HEK293 (cell line): ENCODE measurements around the gene PRDX2.

Experiments
- CTCF ChIA-PET: fragments of 350-600 bp; formaldehyde crosslinking; extraction: SDS; loops from one replicate; lab custom pipeline; 2021; ENCODE audit warnings: antibody characterized with exemption; lab: Yijun Ruan, JAX
- POLR2A ChIA-PET: fragments of 300-600 bp; formaldehyde crosslinking; extraction: SDS; loops from one replicate; lab custom pipeline; 2020; ENCODE audit warnings: antibody characterized with exemption, inconsistent platforms; lab: Yijun Ruan, JAX
- H3K27ac ChIP-seq: fragments of 200-500 bp; sonication (Bioruptor generic); 2 replicates; pipeline ENCODE4 v1.5.1; 2014; ENCODE audit warnings: low read depth, low read length, control low read depth, inconsistent platforms; ENCODE audit errors: extremely low read depth
- H3K36me3 ChIP-seq, 2 experiments: fragments of 200-500 bp in 1 of 2; sonication (Bioruptor generic) in 1 of 2; 1 replicate in 1 of 2; 2 replicates in 1 of 2; pipeline ENCODE4 v1.5.1; 2014 to 2017; ENCODE audit warnings: inconsistent platforms in 2 of 2, low read length in 2 of 2; ENCODE audit not compliant: control insufficient read depth in 2 of 2, insufficient read depth in 1 of 2
- H3K4me1 ChIP-seq: fragments of 200-500 bp; sonication (Bioruptor generic); 2 replicates; pipeline ENCODE4 v1.5.1; 2014; ENCODE audit warnings: mild to moderate bottlenecking, low read length, inconsistent platforms; ENCODE audit not compliant: control insufficient read depth, insufficient read depth
- H3K4me3 ChIP-seq: 2 replicates; pipeline ENCODE4 v1.5.1; 2011; ENCODE audit warnings: low read depth, mild to moderate bottlenecking, control low read depth, low read length, moderate library complexity
- H3K9me3 ChIP-seq: fragments of 200-500 bp; sonication (Bioruptor generic); 2 replicates; pipeline ENCODE4 v1.5.1; 2014; ENCODE audit warnings: low read depth, low read length, inconsistent platforms; ENCODE audit not compliant: control insufficient read depth, insufficient read depth
- ATF2 ChIP-seq: fragments of 450-650 bp; formaldehyde crosslinking; IDR thresholded peaks from 2 replicates; pipeline ENCODE4 v1.5.1; 2016; ENCODE audit warnings: missing biosample characterization, missing genetic modification characterization, low read depth
- BCL11B ChIP-seq: fragments of 450-650 bp; formaldehyde crosslinking; IDR thresholded peaks from 2 replicates; pipeline ENCODE4 v1.5.1; 2016; ENCODE audit warnings: low read depth, missing biosample characterization, missing genetic modification characterization
- CTCF ChIP-seq: fragments of 450-650 bp; formaldehyde crosslinking; IDR thresholded peaks from 2 replicates; pipeline ENCODE4 v1.5.1; 2016; ENCODE audit warnings: missing biosample characterization, missing genetic modification characterization
- PATZ1 ChIP-seq: fragments of 450-650 bp; formaldehyde crosslinking; IDR thresholded peaks from 2 replicates; pipeline ENCODE4 v1.5.1; 2016; ENCODE audit warnings: missing biosample characterization, missing genetic modification characterization
- PRDM1 ChIP-seq: fragments of 450-650 bp; formaldehyde crosslinking; IDR thresholded peaks from 2 replicates; pipeline ENCODE4; 2016; ENCODE audit warnings: missing biosample characterization, missing genetic modification characterization
- SALL2 ChIP-seq: fragments of 450-650 bp; formaldehyde crosslinking; IDR thresholded peaks from 2 replicates; pipeline ENCODE4 v1.5.0; 2017; ENCODE audit warnings: missing biosample characterization, mild to moderate bottlenecking, missing genetic modification characterization, borderline replicate concordance
- SP7 ChIP-seq: fragments of 450-650 bp; formaldehyde crosslinking; IDR thresholded peaks from 2 replicates; pipeline ENCODE4 v1.5.1; 2016; ENCODE audit warnings: missing biosample characterization, missing genetic modification characterization
- ZBTB17 ChIP-seq: fragments of 450-650 bp; formaldehyde crosslinking; IDR thresholded peaks from 2 replicates; pipeline ENCODE4 v1.5.1; 2016; ENCODE audit warnings: missing biosample characterization, missing genetic modification characterization
- ZNF133 ChIP-seq: fragments of 450-650 bp; formaldehyde crosslinking; IDR thresholded peaks from 2 replicates; pipeline ENCODE4 v1.5.1; 2016; ENCODE audit warnings: missing biosample characterization, missing genetic modification characterization
- ZNF335 ChIP-seq: fragments of 450-650 bp; formaldehyde crosslinking; conservative IDR thresholded peaks from 2 replicates; pipeline ENCODE4 v1.5.1; 2016; ENCODE audit warnings: missing biosample characterization, missing genetic modification characterization
- ZNF366 ChIP-seq: fragments of 450-650 bp; formaldehyde crosslinking; conservative IDR thresholded peaks from 2 replicates; pipeline ENCODE4 v1.5.1; 2016; ENCODE audit warnings: missing biosample characterization, missing genetic modification characterization
- ZNF514 ChIP-seq: fragments of 450-650 bp; formaldehyde crosslinking; IDR thresholded peaks from 2 replicates; pipeline ENCODE4 v1.5.1; 2016; ENCODE audit warnings: missing biosample characterization, missing genetic modification characterization
- ZNF600 ChIP-seq: fragments of 450-650 bp; formaldehyde crosslinking; IDR thresholded peaks from 2 replicates; pipeline ENCODE4 v1.5.1; 2016; ENCODE audit warnings: missing biosample characterization, missing genetic modification characterization
- ZNF624 ChIP-seq: fragments of 450-650 bp; formaldehyde crosslinking; IDR thresholded peaks from 2 replicates; pipeline ENCODE4 v1.5.1; 2017; ENCODE audit warnings: missing biosample characterization, missing genetic modification characterization
- ZNF629 ChIP-seq: fragments of 450-650 bp; formaldehyde crosslinking; IDR thresholded peaks from 2 replicates; pipeline ENCODE4 v1.5.1; 2017; ENCODE audit warnings: missing biosample characterization, missing genetic modification characterization
- TF ChIP-seq, protein P1 (sequence below): fragments of 450-650 bp; formaldehyde crosslinking; IDR thresholded peaks from 2 replicates; pipeline ENCODE4 v1.5.1; 2016; ENCODE audit warnings: missing biosample characterization, missing genetic modification characterization

Gene PRDX2

DNA sequence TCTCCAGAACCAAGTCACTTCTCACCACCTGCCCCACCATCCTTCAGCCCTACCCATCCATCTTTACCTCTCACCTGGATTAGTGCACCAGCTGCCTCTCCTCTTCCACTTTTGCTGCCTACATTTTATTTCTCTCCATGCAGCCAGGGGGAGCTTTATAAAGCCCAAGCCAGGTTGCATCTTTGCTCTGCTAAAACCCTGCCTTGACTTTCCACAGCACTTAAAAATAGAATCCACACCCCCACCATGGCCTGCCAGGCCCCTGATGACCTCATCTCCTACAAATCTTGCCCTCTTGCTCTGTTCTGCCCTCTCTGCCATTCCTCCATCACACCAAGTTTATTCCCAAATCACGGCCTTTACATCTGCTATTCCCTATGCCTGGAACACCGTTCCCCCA is 28.0 kb downstream of the PRDX2 start:
- ChIA-PET POLR2A (interaction anchor here (0.6 to 1.6 kb wide), 6 partner anchors 9 to 1473 kb away, joined by 3 to 15 read pairs (median 4); partner anchors contain the start of gene JUNB), CTCF (interaction anchor here (0.5 to 11.4 kb wide), 11 partner anchors 8 to 193 kb away, joined by 3 to 234 read pairs (median 6); partner anchors contain the start of genes JUNB, PRDX2 and THSD8)
- H3K4me3 ChIP-seq, result no peak overlapping the region
- H3K27ac ChIP-seq, result no peak overlapping the region
- TF ChIP-seq ZNF335 (tag by site-specific recombination) (peak; percentile 50), SP7 (tag by site-specific recombination) (peak; percentile 55), ZNF514 (no peak), ZNF366 (tag by site-specific recombination) (peak; percentile 57), ZNF600 (tag by site-specific recombination) (peak; percentile 91), PRDM1 (tag by site-specific recombination) (peak; percentile 92), BCL11B (tag by site-specific recombination) (no peak), ZBTB17 (tag by site-specific recombination) (peak; percentile 63), ZNF133 (tag by site-specific recombination) (no peak), ZNF629 (peak; percentile 50; the same call in 1 of the 2 replicates), PATZ1 (tag by site-specific recombination) (peak; percentile 23; the same call in 1 of the 2 replicates), CTCF (tag by site-specific recombination) (peak; percentile 67), ZNF624 (tag by site-specific recombination) (no peak), SALL2 (tag by site-specific recombination) (no peak), ATF2 (tag by site-specific recombination) (peak; percentile 75)
- TF ChIP-seq, protein P1, sequence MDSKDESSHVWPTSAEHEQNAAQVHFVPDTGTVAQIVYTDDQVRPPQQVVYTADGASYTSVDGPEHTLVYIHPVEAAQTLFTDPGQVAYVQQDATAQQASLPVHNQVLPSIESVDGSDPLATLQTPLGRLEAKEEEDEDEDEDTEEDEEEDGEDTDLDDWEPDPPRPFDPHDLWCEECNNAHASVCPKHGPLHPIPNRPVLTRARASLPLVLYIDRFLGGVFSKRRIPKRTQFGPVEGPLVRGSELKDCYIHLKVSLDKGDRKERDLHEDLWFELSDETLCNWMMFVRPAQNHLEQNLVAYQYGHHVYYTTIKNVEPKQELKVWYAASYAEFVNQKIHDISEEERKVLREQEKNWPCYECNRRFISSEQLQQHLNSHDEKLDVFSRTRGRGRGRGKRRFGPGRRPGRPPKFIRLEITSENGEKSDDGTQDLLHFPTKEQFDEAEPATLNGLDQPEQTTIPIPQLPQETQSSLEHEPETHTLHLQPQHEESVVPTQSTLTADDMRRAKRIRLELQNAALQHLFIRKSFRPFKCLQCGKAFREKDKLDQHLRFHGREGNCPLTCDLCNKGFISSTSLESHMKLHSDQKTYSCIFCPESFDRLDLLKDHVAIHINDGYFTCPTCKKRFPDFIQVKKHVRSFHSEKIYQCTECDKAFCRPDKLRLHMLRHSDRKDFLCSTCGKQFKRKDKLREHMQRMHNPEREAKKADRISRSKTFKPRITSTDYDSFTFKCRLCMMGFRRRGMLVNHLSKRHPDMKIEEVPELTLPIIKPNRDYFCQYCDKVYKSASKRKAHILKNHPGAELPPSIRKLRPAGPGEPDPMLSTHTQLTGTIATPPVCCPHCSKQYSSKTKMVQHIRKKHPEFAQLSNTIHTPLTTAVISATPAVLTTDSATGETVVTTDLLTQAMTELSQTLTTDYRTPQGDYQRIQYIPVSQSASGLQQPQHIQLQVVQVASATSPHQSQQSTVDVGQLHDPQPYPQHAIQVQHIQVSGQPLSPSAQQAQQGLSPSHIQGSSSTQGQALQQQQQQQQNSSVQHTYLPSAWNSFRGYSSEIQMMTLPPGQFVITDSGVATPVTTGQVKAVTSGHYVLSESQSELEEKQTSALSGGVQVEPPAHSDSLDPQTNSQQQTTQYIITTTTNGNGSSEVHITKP (tag by site-specific recombination), result peak; percentile 7; the same call in 1 of the 2 replicates
- H3K4me1 ChIP-seq, result peaks cover 3% of the 10 kb centered on the region; the same call in 1 of the 2 replicates
- H3K9me3 ChIP-seq, result no peaks in the 10 kb centered on the region
- peaks cover 0 to 18% of the 10 kb centered on the region in 2 experiments; a peak in 1 of 3 replicates for H3K36me3 ChIP-seq
